Embryonic facial prominence (tissue), 1 donor: ENCODE data around the gene STK39.
"Not testable (repeated sequence)": the region's sequence is repeated elsewhere in the genome, so short reads cannot be mapped to it uniquely, and the experiment has no call there.

Experiments
- DNase-seq: peaks from one replicate; pipeline ENCODE4 v3.0.0-alpha.2; 2016; ENCODE audit errors: extremely low spot score

The STK39 gene

GRCh38 chr2:168047091-168047690, 200.2 kb downstream of the STK39 start:
- DNase-seq: no peak

- DNase-seq: no peak
These were observed 202.8 kb downstream of the STK39 start for GRCh38 chr2:168044579-168044978.

GRCh38 chr2:168044176-168044575, 203.2 kb downstream of the STK39 start:
- no peak for DNase-seq

- not testable (repeated sequence) for DNase-seq
These were observed 205.1 kb downstream of the STK39 start for GRCh38 chr2:168042127-168042824.

GRCh38 chr2:168039881-168040280, 207.5 kb downstream of the STK39 start:
- DNase-seq: no peak

- DNase-seq: no peak
These were observed 209.6 kb downstream of the STK39 start for GRCh38 chr2:168037778-168038177.

- no peak for DNase-seq
These were observed 211.9 kb downstream of the STK39 start for GRCh38 chr2:168035458-168035857.

- DNase-seq: no peak
These were observed 212.8 kb downstream of the STK39 start for GRCh38 chr2:168034616-168035015.

GRCh38 chr2:168033966-168034365, 213.4 kb downstream of the STK39 start:
- no peak for DNase-seq

- no peak for DNase-seq
These were observed 215.3 kb downstream of the STK39 start for GRCh38 chr2:168032091-168032490.

- DNase-seq: no peak
These were observed 216.4 kb downstream of the STK39 start for GRCh38 chr2:168030862-168031624.

- no peak for DNase-seq
These were observed 218.3 kb downstream of the STK39 start for GRCh38 chr2:168029071-168029470.

- DNase-seq: no peak
These were observed 219.0 kb downstream of the STK39 start for GRCh38 chr2:168028362-168028761.

- no peak for DNase-seq
These were observed 221.8 kb downstream of the STK39 start for GRCh38 chr2:168025487-168026202.

GRCh38 chr2:168024459-168024858, 222.9 kb downstream of the STK39 start:
- no peak for DNase-seq

- DNase-seq: no peak
These were observed 225.4 kb downstream of the STK39 start for GRCh38 chr2:168021800-168022587.

- DNase-seq: no peak
These were observed 232.0 kb downstream of the STK39 start for GRCh38 chr2:168015274-168015953.

- no peak for DNase-seq
These were observed 237.5 kb downstream of the STK39 start for GRCh38 chr2:168009900-168010299.

GRCh38 chr2:168008646-168009195, 238.7 kb downstream of the STK39 start:
- no peak for DNase-seq

- DNase-seq: no peak
These were observed 240.9 kb downstream of the STK39 start for GRCh38 chr2:168006498-168006897.
